H9 (cell line): Measurements from ENCODE around the gene ZNF358. TPM values are rescaled to one million over a fixed set of nuclear protein-coding genes. Genes with fewer than 3 reads are reported as not detected.

Source experiments
- DNase-seq: peaks from one replicate; pipeline ENCODE4 v3.0.0-alpha.2; 2017
- H2AFZ ChIP-seq: one replicate; pipeline ENCODE4 v1.6.1; 2013; ENCODE audit warnings: mild to moderate bottlenecking, low read length, control low read depth, moderate library complexity
- H2AK5ac ChIP-seq: 2 replicates; pipeline ENCODE4 v1.6.1; 2013; ENCODE audit warnings: low read length, control low read depth, mixed read lengths; ENCODE audit not compliant: insufficient read length
- H2BK120ac ChIP-seq: one replicate; pipeline ENCODE4 v1.6.1; 2013; ENCODE audit warnings: low read depth, mild to moderate bottlenecking, low read length, control low read depth, inconsistent platforms; ENCODE audit not compliant: poor library complexity, severe bottlenecking
- H2BK12ac ChIP-seq: 2 replicates; pipeline ENCODE4 v1.6.1; 2013; ENCODE audit warnings: low read length, control low read depth, mixed read lengths, low read depth; ENCODE audit not compliant: insufficient read length
- H2BK15ac ChIP-seq: 2 replicates; pipeline ENCODE4 v1.6.1; 2013; ENCODE audit warnings: low read depth, low read length, control low read depth
- H2BK20ac ChIP-seq: one replicate; pipeline ENCODE4 v1.6.1; 2013; ENCODE audit warnings: low read depth, mild to moderate bottlenecking, low read length, control low read depth, inconsistent platforms; ENCODE audit not compliant: poor library complexity, severe bottlenecking
- H2BK5ac ChIP-seq: 2 replicates; pipeline ENCODE4 v1.6.1; 2013; ENCODE audit warnings: low read length, control low read depth, mixed read lengths; ENCODE audit not compliant: insufficient read length
- H3K14ac ChIP-seq: 2 replicates; pipeline ENCODE4 v1.6.1; 2013; ENCODE audit warnings: low read length, control low read depth; ENCODE audit not compliant: insufficient read depth
- H3K18ac ChIP-seq: 2 replicates; pipeline ENCODE4 v1.6.1; 2013; ENCODE audit warnings: low read depth, mild to moderate bottlenecking, mixed read lengths, low read length, control low read depth; ENCODE audit not compliant: insufficient read length
- H3K23ac ChIP-seq: 2 replicates; pipeline ENCODE4 v1.6.1; 2013; ENCODE audit warnings: low read length, control low read depth, mixed read lengths, low read depth; ENCODE audit not compliant: insufficient read length
- H3K23me2 ChIP-seq: 2 replicates; pipeline ENCODE4 v1.6.1; 2013; ENCODE audit warnings: low read depth, mild to moderate bottlenecking, mixed read lengths, low read length, control low read depth; ENCODE audit not compliant: insufficient read length, poor library complexity, severe bottlenecking
- H3K27ac ChIP-seq: 2 replicates; pipeline ENCODE4 v1.5.1; 2013; ENCODE audit warnings: low read length, control low read depth, mixed read lengths, low read depth; ENCODE audit not compliant: insufficient read length
- H3K27me3 ChIP-seq: 2 replicates; pipeline ENCODE4 v1.6.1; 2013; ENCODE audit warnings: low read length, control low read depth, inconsistent platforms; ENCODE audit not compliant: insufficient read depth
- H3K4ac ChIP-seq: 2 replicates; pipeline ENCODE4 v1.6.1; 2013; ENCODE audit warnings: low read depth, mild to moderate bottlenecking, control low read depth, inconsistent platforms, low read length, moderate library complexity
- H3K4me1 ChIP-seq: 2 replicates; pipeline ENCODE4 v1.6.1; 2013; ENCODE audit warnings: low read length, control low read depth, inconsistent platforms; ENCODE audit not compliant: insufficient read depth
- H3K4me2 ChIP-seq: 2 replicates; pipeline ENCODE4 v1.6.1; 2013; ENCODE audit warnings: low read length, control low read depth, mixed read lengths; ENCODE audit not compliant: insufficient read length, insufficient read depth
- H3K56ac ChIP-seq: 2 replicates; pipeline ENCODE4 v1.6.1; 2013; ENCODE audit warnings: low read depth, mild to moderate bottlenecking, mixed read lengths, low read length, control low read depth; ENCODE audit not compliant: insufficient read length
- H3K79me1 ChIP-seq: 2 replicates; pipeline ENCODE4 v1.6.1; 2013; ENCODE audit warnings: low read depth, mild to moderate bottlenecking, moderate library complexity, low read length, control low read depth, inconsistent platforms; ENCODE audit not compliant: insufficient read depth, poor library complexity, severe bottlenecking
- H3K79me2 ChIP-seq: 2 replicates; pipeline ENCODE4 v1.6.1; 2013; ENCODE audit warnings: low read length, control low read depth, inconsistent platforms; ENCODE audit not compliant: insufficient read depth
- H3K9ac ChIP-seq: 2 replicates; pipeline ENCODE4 v1.6.1; 2013; ENCODE audit warnings: low read length, control low read depth, mixed read lengths; ENCODE audit not compliant: insufficient read length; ENCODE audit errors: extremely low read depth
- H3K9me3 ChIP-seq: one replicate; pipeline ENCODE4 v1.6.1; 2013; ENCODE audit warnings: low read depth, low read length, inconsistent platforms; ENCODE audit not compliant: control insufficient read depth
- H3T11ph ChIP-seq: one replicate; pipeline ENCODE4 v1.6.1; 2013; ENCODE audit warnings: mild to moderate bottlenecking, low read length, control low read depth, inconsistent platforms
- H4K20me1 ChIP-seq: one replicate; pipeline ENCODE4 v1.6.1; 2013; ENCODE audit not compliant: control insufficient read depth, insufficient read length, insufficient read depth
- H4K5ac ChIP-seq: 2 replicates; pipeline ENCODE4 v1.6.1; 2013; ENCODE audit warnings: low read depth, mild to moderate bottlenecking, mixed read lengths, low read length, control low read depth; ENCODE audit not compliant: insufficient read length
- H4K8ac ChIP-seq: replicated peaks from 2 replicates; pipeline ENCODE4 v1.6.1; 2013; ENCODE audit warnings: low read length, control low read depth, mixed read lengths, low read depth; ENCODE audit not compliant: insufficient read length
- H4K91ac ChIP-seq: 2 replicates; pipeline ENCODE4 v1.6.1; 2013; ENCODE audit warnings: low read depth, mild to moderate bottlenecking, moderate library complexity, mixed read lengths, low read length, control low read depth; ENCODE audit not compliant: insufficient read length
- H3K27ac Mint-ChIP-seq, 3 experiments: 2 replicates in 2 of 3; 3 replicates in 1 of 3; pipeline ENCODE4 v1.8.0; 2020 to 2021; ENCODE audit warnings: mixed read lengths in 3 of 3, mild to moderate bottlenecking in 1 of 3, moderate library complexity in 1 of 3
- H3K27me3 Mint-ChIP-seq: 2 replicates; pipeline ENCODE4 v1.8.0; 2021; ENCODE audit warnings: low read depth, mild to moderate bottlenecking, moderate library complexity, mixed read lengths
- H3K36me3 Mint-ChIP-seq, 3 experiments: 2 replicates in 2 of 3; 3 replicates in 1 of 3; pipeline ENCODE4 v1.8.0; 2020 to 2021; ENCODE audit warnings: low read depth in 3 of 3, mixed read lengths in 3 of 3; ENCODE audit not compliant: insufficient read depth in 1 of 3
- H3K4me1 Mint-ChIP-seq, 2 experiments: 2 replicates each; pipeline ENCODE4 v1.8.0; 2020; ENCODE audit warnings: mixed read lengths in 2 of 2
- H3K4me3 Mint-ChIP-seq, 2 experiments: 2 replicates in 1 of 2; 3 replicates in 1 of 2; pipeline ENCODE4 v1.8.0; 2020 to 2021; ENCODE audit warnings: mild to moderate bottlenecking in 2 of 2, mixed read lengths in 2 of 2, moderate library complexity in 1 of 2
- H3K9me3 Mint-ChIP-seq, 2 experiments: 2 replicates in 1 of 2; 3 replicates in 1 of 2; pipeline ENCODE4 v1.8.0; 2020; ENCODE audit warnings: mild to moderate bottlenecking in 2 of 2, mixed read lengths in 2 of 2, moderate library complexity in 1 of 2
- WGBS: extraction: QIAGEN DNeasy Blood & Tissue Kit; methylation state at CpG from one replicate; pipeline ENCODE4 v1.1.7; 2013; ENCODE audit warnings: missing lambda C conversion rate, low lambda C conversion rate, mixed read lengths; ENCODE audit not compliant: insufficient read length; ENCODE audit errors: extremely low coverage; 5-methylcytosine and 5-hydroxymethylcytosine counted together
- total RNA-seq: library from RNA; stranded (reverse); gene quantifications from 2 replicates; pipeline ENCODE4 v1.2.1, GENCODE V29; 2021
- TF ChIP-seq, protein P1 (sequence below): fragments of 200-600 bp; sonication (generic); conservative IDR thresholded peaks from 3 replicates; pipeline ENCODE4 v1.8.0; 2021; ENCODE audit warnings: antibody characterized with exemption, mild to moderate bottlenecking

ZNF358 gene
- total RNA-seq, 1 experiment from 2014 or later, result 40.5 TPM

DNA sequence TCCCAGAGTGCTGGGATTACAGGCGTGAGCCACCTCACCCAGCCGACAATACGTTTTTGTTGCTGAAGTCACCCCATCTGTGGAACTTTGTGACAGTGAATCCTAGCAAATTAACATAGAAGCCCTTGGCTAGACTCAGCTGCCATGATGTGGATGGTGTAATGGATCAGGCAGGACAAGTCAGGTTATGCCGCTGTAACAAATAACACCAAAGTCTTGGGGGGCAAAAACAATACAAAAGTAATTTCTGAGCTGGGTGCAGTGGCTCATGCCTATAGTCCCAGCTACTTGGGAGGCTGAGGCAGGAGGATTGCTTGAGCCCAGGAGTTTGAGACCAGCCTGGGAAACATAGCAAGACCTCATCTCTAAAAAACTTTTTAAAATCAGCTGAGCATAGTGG is 49.0 kb downstream of the ZNF358 start:
- Histone ChIP-seq H3K4me1 (no peaks in the 10 kb centered on the region), H4K5ac (no peak overlapping the region), H3K9me3 (no peaks in the 10 kb centered on the region), H2BK120ac (no peak overlapping the region), H3K14ac (no peak overlapping the region), H4K20me1 (no peaks in the 10 kb centered on the region), H3K9ac (no peak overlapping the region), H2AK5ac (no peak overlapping the region), H3K23me2 (no peaks in the 10 kb centered on the region), H3K4me2 (no peak overlapping the region), H3K27me3 (no peaks in the 10 kb centered on the region), H3K56ac (no peak overlapping the region), H2BK5ac (no peak overlapping the region), H3K79me2 (no peaks in the 10 kb centered on the region), H3K27ac (no peak overlapping the region), H2BK15ac (no peak overlapping the region), H3K18ac (no peak overlapping the region), H3K4ac (no peak overlapping the region), H3K79me1 (no peaks in the 10 kb centered on the region), H4K8ac (no peak overlapping the region), H2BK12ac (no peak overlapping the region), H2BK20ac (no peak overlapping the region), H2AFZ (no peak overlapping the region), H4K91ac (no peak overlapping the region), H3T11ph (no peak overlapping the region), H3K23ac (no peak overlapping the region)
- no peak for DNase-seq
- H3K4me3 Mint-ChIP-seq, result no peak overlapping the region
- peaks cover 1% of the 10 kb centered on the region for H3K27me3 Mint-ChIP-seq
- TF ChIP-seq, protein P1, sequence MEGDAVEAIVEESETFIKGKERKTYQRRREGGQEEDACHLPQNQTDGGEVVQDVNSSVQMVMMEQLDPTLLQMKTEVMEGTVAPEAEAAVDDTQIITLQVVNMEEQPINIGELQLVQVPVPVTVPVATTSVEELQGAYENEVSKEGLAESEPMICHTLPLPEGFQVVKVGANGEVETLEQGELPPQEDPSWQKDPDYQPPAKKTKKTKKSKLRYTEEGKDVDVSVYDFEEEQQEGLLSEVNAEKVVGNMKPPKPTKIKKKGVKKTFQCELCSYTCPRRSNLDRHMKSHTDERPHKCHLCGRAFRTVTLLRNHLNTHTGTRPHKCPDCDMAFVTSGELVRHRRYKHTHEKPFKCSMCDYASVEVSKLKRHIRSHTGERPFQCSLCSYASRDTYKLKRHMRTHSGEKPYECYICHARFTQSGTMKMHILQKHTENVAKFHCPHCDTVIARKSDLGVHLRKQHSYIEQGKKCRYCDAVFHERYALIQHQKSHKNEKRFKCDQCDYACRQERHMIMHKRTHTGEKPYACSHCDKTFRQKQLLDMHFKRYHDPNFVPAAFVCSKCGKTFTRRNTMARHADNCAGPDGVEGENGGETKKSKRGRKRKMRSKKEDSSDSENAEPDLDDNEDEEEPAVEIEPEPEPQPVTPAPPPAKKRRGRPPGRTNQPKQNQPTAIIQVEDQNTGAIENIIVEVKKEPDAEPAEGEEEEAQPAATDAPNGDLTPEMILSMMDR, result no peak
- no CpG with 5 or more reads among the region's 4 CpGs for WGBS
- H3K27ac Mint-ChIP-seq, result no peak overlapping the region
- H3K4me1 Mint-ChIP-seq, result no peaks in the 10 kb centered on the region
- peaks cover 2 to 8% (median 3%) of the 10 kb centered on the region in 3 experiments; a peak in 4 of 7 replicates for H3K36me3 Mint-ChIP-seq
- no peaks in the 10 kb centered on the region; a peak in 1 of 5 replicates for H3K9me3 Mint-ChIP-seq
